NCI-H2081 treated with DMSO at 0.1 percent for 48 hours (cell line): Measurements from ENCODE around the gene CTNNA1.
"Not testable (repeated sequence)": the region's sequence is repeated elsewhere in the genome, so short reads cannot be mapped to it uniquely, and the experiment has no call there.

Source experiments
- DNase-seq: peaks from one replicate; lab custom pipeline; 2025; lab: John Stamatoyannopoulos, UW

CTNNA1 gene, protein sequence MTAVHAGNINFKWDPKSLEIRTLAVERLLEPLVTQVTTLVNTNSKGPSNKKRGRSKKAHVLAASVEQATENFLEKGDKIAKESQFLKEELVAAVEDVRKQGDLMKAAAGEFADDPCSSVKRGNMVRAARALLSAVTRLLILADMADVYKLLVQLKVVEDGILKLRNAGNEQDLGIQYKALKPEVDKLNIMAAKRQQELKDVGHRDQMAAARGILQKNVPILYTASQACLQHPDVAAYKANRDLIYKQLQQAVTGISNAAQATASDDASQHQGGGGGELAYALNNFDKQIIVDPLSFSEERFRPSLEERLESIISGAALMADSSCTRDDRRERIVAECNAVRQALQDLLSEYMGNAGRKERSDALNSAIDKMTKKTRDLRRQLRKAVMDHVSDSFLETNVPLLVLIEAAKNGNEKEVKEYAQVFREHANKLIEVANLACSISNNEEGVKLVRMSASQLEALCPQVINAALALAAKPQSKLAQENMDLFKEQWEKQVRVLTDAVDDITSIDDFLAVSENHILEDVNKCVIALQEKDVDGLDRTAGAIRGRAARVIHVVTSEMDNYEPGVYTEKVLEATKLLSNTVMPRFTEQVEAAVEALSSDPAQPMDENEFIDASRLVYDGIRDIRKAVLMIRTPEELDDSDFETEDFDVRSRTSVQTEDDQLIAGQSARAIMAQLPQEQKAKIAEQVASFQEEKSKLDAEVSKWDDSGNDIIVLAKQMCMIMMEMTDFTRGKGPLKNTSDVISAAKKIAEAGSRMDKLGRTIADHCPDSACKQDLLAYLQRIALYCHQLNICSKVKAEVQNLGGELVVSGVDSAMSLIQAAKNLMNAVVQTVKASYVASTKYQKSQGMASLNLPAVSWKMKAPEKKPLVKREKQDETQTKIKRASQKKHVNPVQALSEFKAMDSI

DNA sequence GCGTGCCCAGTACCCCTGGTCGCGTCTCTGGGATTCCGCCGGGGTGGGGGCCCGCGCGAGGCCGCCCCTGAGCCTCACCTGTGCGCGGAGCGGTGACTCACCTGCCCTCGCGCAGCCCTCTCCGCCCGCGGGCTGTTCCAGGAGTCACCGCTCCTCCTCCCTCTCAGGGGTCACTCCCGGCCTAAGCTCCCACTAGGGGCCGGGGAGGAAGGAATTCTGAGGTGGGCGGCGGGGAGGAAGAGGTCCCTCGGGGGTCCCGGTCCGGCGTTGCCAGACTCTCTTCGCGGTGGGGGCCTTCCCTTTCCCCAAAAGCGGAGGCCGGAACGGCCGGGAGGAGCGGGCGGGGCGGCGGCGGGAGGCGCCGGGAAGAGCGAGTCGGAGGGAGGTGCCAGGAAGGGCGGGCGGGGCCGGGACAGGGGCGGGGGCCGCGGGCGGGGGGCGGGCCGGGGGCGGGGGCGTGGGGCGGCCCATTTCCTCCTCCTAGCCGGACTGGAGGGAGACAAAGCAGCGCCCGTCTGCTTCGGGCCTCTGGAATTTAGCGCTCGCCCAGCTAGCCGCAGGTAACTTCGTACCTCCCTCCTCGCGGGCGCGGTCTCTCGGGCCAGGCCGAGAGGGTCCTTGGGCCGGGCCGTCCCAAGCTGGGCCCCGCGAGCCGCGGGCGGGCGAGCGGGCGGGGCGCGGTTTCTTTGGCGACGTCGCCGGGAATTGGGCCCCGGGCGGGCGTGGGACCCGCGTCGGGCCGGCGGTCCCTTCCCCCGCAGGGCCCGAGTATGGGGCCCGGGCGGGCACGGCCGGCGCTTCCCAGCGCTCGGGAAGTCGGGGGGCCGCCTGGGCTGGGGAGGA lies at the start of gene CTNNA1:
Gene CTNNA1 (plus strand): TSS at position 475 of the 843 bp plus-strand sequence. CDS start 28,500 bp downstream, outside the sequence.
- no peak for DNase-seq

DNA sequence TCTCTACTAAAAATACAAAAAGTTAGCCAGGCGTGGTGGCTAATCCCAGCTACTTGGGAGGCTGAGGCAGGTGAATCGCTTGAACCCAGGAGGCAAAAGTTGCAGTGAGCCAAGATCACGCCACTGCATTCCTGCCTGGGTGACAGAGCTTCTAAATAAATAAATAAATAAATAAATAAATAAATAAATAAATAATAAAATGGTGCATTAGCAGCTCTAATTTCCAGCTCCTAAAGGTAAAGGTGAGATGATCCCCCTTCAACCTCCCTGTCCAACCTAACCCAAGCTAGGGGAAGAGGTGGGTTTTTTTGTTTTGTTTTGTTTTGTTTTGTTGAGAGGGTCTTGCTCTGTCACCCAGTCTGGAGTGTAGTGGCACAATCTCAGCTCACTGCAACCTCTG lies 49.4 kb upstream of the CTNNA1 start:
- not testable (repeated sequence) for DNase-seq

GRCh38 chr5:138705007-138705406 lies 48.2 kb upstream of the CTNNA1 start:
- no peak for DNase-seq

DNA sequence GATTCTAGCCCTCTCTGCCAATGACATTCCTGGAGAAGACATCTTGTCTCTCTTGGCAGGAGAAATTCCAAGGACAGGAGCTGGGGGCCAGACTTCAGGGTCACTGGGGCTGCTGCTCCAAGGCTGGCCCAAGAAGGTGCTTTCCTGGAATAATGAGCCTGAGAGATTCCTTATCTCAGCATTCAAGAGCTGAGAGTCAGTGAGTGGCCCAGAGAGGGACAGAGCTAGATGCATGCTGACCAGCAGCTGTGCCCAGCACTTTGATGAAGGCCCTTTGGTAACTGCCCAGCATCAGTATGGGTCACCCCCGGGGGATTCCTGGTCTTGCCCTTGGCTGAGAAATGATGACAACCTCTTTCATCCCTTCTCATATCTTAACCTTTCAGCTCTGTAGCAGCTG lies 47.7 kb upstream of the CTNNA1 start:
- DNase-seq, result no peak

DNA sequence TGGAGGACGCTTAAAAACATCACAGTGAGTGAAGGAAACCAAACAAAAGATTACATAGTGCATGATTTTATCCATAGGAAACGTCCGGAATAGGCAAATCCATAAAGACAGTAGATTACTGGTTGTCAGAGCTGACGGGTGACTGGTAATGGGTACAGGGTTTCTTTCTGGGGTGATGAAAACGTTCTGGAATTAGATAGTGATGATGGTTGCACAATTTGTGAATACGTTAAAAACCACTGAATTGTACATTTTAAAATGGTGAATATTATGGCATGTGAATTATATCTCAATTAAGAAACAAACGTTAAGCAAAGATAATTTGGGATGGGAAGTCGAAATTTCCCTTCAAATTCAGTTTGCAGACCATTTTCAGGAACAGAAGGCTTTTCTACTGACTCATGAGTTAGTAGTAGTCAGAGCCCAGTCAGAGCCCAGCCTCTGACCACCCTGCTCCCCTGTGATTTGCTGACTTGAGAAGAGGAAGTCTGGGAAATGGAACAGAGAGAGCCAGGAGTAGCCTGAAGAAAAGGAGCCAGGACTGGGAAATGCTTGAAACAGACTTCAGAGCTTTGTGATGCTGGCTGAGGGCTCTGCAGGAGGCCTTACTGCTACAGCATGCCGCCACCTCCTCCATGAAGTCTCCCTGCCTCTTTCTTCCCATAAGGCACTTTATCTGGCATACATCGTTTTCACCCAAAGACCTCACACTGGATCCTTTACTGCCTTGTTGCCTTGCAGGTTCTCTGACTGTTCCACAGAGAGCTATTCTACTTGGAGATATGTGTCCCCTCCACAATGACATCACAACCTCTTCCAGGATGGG lies 46.4 kb upstream of the CTNNA1 start:
- no peak for DNase-seq

DNA sequence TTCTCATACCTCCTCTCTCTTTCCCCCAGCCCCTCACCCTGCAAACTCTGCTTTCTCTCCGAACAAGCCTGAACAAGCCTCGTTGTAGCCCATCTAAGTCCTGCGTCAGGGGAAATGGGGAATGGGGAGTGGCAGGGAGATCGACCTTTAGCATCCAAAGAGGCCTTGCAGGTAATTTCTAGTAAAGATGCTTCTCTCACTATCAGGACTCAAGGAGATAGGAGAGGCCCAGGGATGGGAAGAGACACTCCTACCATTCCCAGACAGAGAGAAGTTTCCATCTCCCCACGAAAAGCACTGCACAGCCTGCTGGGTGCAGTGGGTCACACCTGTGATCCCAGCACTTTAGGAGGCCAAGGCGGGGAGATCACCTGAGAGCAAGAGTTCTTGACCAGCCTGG lies 44.4 kb upstream of the CTNNA1 start:
- DNase-seq, result no peak

DNA sequence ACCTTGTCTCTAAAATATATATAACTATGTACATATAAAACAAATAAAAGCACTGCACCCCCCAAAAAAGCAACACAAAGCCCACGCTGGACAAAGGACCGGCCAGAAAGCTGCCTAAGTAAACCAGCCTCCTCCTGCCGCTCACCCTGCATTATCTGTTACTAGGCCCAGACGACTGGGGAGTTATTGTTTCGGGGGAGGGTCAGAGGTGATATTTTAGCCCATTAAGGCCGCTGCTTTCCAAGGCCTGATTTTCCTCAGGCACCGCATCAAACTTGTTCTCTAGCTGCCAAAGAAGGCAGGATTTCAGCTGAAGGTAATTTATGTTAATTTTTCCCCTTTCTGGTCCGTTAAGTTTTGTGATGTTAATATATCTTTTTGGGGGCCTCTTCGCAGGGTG lies 44.0 kb upstream of the CTNNA1 start:
- DNase-seq, result no peak

DNA sequence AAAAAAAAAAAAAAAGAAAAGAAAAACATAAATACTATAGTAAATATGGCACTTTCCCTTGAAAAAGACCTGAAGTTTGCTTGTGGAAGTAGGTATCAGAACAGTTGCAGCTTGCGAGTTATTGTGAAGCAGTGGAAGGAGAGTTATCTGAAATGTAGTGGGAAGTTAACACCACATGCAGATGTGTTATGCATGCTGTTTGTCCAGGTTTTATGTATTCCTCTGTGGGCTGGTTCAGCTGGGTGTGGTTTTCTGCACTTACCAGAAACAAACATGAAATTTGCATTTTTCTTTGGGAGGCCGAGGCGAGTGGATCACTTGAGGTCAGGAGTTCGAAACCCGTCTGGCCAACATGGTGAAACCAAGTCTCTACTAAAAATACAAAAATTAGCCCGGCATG lies 42.1 kb upstream of the CTNNA1 start:
- no peak for DNase-seq

DNA sequence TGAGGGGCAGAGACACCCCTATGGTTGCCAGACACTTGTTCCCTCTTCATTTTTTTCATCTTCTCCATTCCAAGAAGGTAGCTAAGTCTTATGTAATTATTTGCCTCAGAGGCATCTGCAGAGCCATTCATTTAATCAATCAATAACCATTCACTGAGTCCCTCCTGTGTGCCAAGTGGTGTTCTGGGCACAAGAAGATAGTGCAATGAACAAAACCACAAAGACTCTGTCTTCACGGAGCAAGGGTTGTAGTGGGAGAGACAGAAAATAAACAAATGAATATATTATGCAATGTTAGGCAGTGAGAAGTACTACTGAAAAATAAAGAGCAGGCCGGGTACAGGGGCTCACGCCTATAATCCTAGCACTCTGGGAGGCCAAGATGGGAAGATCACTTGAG lies 41.4 kb upstream of the CTNNA1 start:
- no peak for DNase-seq

- DNase-seq, result no peak
Measured at GRCh38 chr5:138712324-138712723, 40.9 kb upstream of the CTNNA1 start.

GRCh38 chr5:138712791-138713190 lies 40.4 kb upstream of the CTNNA1 start:
- DNase-seq, result no peak

DNA sequence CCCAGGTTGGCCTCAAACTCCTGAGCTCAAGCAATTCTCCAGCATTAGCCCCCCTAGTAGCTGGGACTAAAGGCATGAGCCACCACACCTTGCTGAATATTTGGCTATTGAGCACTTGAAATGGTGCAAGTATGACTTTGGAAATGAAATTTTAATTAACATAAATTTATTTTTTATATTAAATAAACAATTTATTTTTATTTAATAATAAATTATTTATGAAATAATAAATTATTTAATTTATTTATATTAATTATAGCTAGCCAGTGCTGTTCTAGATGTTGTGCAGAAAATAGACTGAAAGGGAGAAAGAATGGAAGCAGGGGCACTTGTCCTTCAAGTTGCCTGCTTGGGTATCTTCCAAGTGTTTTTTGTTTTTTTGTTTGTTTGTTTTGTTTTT lies 40.0 kb upstream of the CTNNA1 start:
- no peak for DNase-seq

- DNase-seq, result no peak
Measured at GRCh38 chr5:138714694-138715093, 38.5 kb upstream of the CTNNA1 start.

DNA sequence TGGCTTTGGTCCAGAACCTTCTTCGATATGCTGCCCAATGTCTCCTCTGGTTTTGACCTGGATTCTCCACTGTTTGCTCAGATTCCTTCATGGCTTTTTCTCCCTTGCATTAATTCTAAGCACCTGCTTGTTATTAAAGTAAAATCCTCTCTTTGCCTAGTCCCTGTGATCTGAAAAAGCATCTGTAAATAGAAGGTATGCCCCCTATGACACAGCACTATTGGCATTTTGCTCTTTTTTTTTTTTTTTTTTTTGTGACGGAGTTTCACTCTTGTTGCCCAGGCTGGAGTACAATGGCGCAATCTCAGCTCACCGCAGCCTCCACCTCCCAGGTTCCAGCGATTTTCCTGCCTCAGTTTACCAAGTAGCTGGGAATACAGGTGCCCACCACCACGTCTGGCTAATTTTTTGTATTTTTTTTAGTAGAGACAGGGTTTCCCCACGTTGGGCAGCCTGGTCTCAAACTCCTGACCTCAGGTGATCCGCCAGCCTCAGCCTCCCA lies 37.2 kb upstream of the CTNNA1 start:
- DNase-seq, result not testable (repeated sequence)

DNA sequence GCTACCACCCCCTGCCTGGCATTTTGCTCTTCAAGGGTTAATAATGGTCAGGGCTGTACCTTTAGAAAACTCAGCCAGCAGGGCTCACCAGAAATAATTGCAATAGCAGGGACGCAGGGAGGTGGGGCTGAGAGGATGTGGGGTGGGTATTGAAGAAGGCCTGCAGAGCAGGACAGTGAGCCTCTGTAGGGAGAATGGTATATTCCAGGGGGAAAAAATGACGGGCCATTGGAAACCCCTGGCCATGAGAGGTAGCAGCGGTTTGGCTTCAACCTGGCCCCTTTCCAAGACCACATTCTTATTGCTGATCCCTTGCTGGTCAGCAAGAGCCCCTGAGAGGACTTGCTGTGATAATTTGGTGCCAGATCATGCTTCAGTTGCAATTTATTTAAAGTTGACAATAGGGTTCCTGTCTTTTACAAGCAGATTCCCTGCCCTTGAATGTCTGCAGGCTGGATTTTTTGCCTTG lies 36.7 kb upstream of the CTNNA1 start:
- DNase-seq, result peak; percentile 67

- no peak for DNase-seq
Measured at GRCh38 chr5:138717399-138717798, 35.8 kb upstream of the CTNNA1 start.

DNA sequence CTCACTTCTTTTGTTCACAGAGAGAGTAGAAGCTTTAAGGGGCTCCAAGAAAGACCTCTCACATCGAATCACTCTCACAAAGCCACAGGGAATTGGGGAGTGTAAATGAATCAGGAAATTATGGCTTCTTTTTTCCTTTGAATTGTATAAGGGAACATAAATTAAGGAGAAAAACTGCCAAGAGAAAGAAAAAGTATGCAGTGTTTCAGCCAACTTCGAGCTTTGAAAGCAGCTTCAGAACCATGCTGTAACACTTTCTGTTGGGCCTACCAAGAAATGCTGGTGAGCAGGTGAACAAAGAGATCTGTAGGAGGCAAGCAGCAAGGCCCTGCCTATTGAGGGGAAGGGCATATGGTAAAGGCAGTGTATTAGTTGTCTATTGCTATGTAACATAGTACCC lies 33.4 kb upstream of the CTNNA1 start:
- no peak for DNase-seq

GRCh38 chr5:138720840-138721239 lies 32.4 kb upstream of the CTNNA1 start:
- DNase-seq, result no peak

DNA sequence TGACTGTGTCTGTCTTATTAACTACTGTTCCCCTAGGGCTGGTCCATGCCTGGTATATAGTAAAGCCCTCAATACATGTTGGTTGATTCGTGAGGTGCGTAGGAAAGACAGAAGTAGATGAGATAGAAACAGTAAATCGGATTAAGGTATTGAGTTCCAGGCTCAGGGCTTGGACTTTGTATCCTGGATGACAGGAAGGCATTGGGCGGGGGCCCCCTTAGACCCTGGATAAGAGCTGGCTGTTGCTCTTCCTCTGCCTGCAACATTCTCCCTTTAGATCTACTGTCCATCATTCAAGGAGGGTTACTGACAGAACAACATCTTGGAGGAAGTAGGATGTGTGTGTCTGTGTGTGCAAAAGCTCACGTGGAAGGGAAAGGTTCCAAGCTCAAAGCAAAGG lies 31.2 kb upstream of the CTNNA1 start:
- DNase-seq, result no peak

GRCh38 chr5:138722544-138723177 lies 30.6 kb upstream of the CTNNA1 start:
- DNase-seq, result no peak
